H1 (cell line): ENCODE measurements around the gene NDC80. TPM values are rescaled to one million over a fixed set of nuclear protein-coding genes. Genes with fewer than 3 reads are reported as not detected.

ENCODE experiments used
- CTCF ChIA-PET: fragments of 300-600 bp; sonication (Branson Sonifier 250); formaldehyde crosslinking; loops from one replicate; lab custom pipeline; 2021; ENCODE audit not compliant: partially characterized antibody; lab: Charles Lee
- POLR2A ChIA-PET: fragments of 300-600 bp; sonication (Branson Sonifier 250); formaldehyde crosslinking; loops from one replicate; lab custom pipeline; 2021; ENCODE audit warnings: inconsistent platforms; ENCODE audit not compliant: partially characterized antibody; lab: Charles Lee
- DNase-seq, 2 experiments: peaks; one replicate each; pipeline versions ENCODE4 v3.0.0 to v3.0.0-alpha.2; 2010 to 2022; ENCODE audit warnings: low spot score in 2 of 2, low read depth in 1 of 2, mixed read lengths in 1 of 2
- FAIRE-seq: peaks from 2 replicates; lab custom pipeline; 2011; peaks lifted over from hg19 to GRCh38; lab: Jason Lieb, UNC
- H2AFZ ChIP-seq: 2 replicates; pipeline ENCODE4 v1.8.1; 2012; ENCODE audit warnings: low read length, inconsistent platforms
- H2AK5ac ChIP-seq: 2 replicates; pipeline ENCODE4 v1.6.1; 2013; ENCODE audit warnings: low read depth, low read length
- H2BK120ac ChIP-seq: replicated peaks from 2 replicates; pipeline ENCODE3; 2013; ENCODE audit warnings: low read depth, low read length, inconsistent platforms
- H2BK12ac ChIP-seq: 2 replicates; pipeline ENCODE4 v1.6.1; 2013; ENCODE audit warnings: low read depth, low read length
- H2BK15ac ChIP-seq: 2 replicates; pipeline ENCODE4 v1.6.1; 2013; ENCODE audit warnings: low read length
- H2BK20ac ChIP-seq: 2 replicates; pipeline ENCODE4 v1.6.1; 2013; ENCODE audit warnings: low read length
- H2BK5ac ChIP-seq: 2 replicates; pipeline ENCODE4 v1.6.1; 2013; ENCODE audit warnings: low read depth, low read length
- H3K14ac ChIP-seq: 2 replicates; pipeline ENCODE4 v1.6.1; 2013; ENCODE audit warnings: inconsistent platforms; ENCODE audit not compliant: insufficient read length
- H3K18ac ChIP-seq: 2 replicates; pipeline ENCODE4 v1.6.1; 2013; ENCODE audit warnings: low read length; ENCODE audit errors: extremely low read depth
- H3K23ac ChIP-seq: 2 replicates; pipeline ENCODE4 v1.6.1; 2013; ENCODE audit warnings: inconsistent platforms; ENCODE audit not compliant: insufficient read length
- H3K23me2 ChIP-seq: 2 replicates; pipeline ENCODE4 v1.6.1; 2013; ENCODE audit warnings: low read depth, low read length
- H3K27ac ChIP-seq: 2 replicates; pipeline ENCODE4 v1.6.1; 2011; ENCODE audit warnings: low read depth, low read length, inconsistent platforms
- H3K27me3 ChIP-seq, 4 experiments: replicated peaks in 1 of 4; 1 replicate in 1 of 4; 2 replicates in 3 of 4; pipeline versions ENCODE4 v1.6.1 to v1.8.1; 2011 to 2013; ENCODE audit warnings: low read length in 3 of 4, mild to moderate bottlenecking in 3 of 4, inconsistent platforms in 2 of 4, mixed read lengths in 2 of 4, moderate library complexity in 1 of 4; ENCODE audit not compliant: control insufficient read depth in 3 of 4, insufficient read depth in 3 of 4; ENCODE audit errors: extremely low read depth in 1 of 4
- H3K36me3 ChIP-seq, 4 experiments: 2 replicates each; pipeline versions ENCODE4 v1.6.1 to v1.8.1; 2011 to 2013; ENCODE audit warnings: mild to moderate bottlenecking in 4 of 4, low read length in 3 of 4, moderate library complexity in 2 of 4, control low read depth in 1 of 4, inconsistent platforms in 1 of 4; ENCODE audit not compliant: insufficient read depth in 4 of 4, control insufficient read depth in 2 of 4
- H3K4ac ChIP-seq: replicated peaks from 2 replicates; pipeline ENCODE3; 2013; ENCODE audit warnings: low read length, low read depth, mixed read lengths, inconsistent platforms; ENCODE audit not compliant: insufficient read length
- H3K4me1 ChIP-seq, 4 experiments: replicated peaks in 1 of 4; 1 replicate in 1 of 4; 2 replicates in 3 of 4; pipeline versions ENCODE4 v1.6.1 to v1.8.1; 2011 to 2013; ENCODE audit warnings: low read length in 3 of 4, inconsistent platforms in 2 of 4, mixed read lengths in 1 of 4; ENCODE audit not compliant: insufficient read depth in 4 of 4, control insufficient read depth in 3 of 4
- H3K4me2 ChIP-seq, 2 experiments: 2 replicates each; pipeline versions ENCODE4 v1.6.1 to v1.8.1; 2011 to 2013; ENCODE audit warnings: low read depth in 2 of 2, low read length in 2 of 2, control low read depth in 1 of 2, inconsistent platforms in 1 of 2, mild to moderate bottlenecking in 1 of 2; ENCODE audit not compliant: insufficient read depth in 1 of 2
- H3K4me3 ChIP-seq, 4 experiments: fragments of 200-600, 300-600 bp in 1 of 4; sonication (generic), shearing (Covaris generic), sonication (Bioruptor Twin) in 1 of 4; 2 replicates each; pipeline versions ENCODE4 v1.5.1 to v1.8.1; 2011 to 2016; ENCODE audit warnings: low read length in 4 of 4, low read depth in 3 of 4, control low read depth in 2 of 4, inconsistent platforms in 2 of 4, mild to moderate bottlenecking in 2 of 4, mixed read lengths in 1 of 4, moderate library complexity in 1 of 4; ENCODE audit not compliant: insufficient read depth in 2 of 4; ENCODE audit errors: extremely low read depth in 1 of 4
- H3K56ac ChIP-seq: replicated peaks from 2 replicates; pipeline ENCODE3; 2013; ENCODE audit warnings: low read depth, mild to moderate bottlenecking, mixed read lengths, low read length, inconsistent platforms; ENCODE audit not compliant: insufficient read length
- H3K79me1 ChIP-seq: 2 replicates; pipeline ENCODE4 v1.6.1; 2013; ENCODE audit warnings: low read depth, low read length, control low read depth
- H3K79me2 ChIP-seq, 2 experiments: 2 replicates each; pipeline versions ENCODE4 v1.6.1 to v1.8.1; 2012 to 2013; ENCODE audit warnings: low read length in 2 of 2, mild to moderate bottlenecking in 2 of 2, inconsistent platforms in 1 of 2; ENCODE audit not compliant: insufficient read depth in 2 of 2, control insufficient read depth in 1 of 2
- H3K9ac ChIP-seq, 4 experiments: replicated peaks in 1 of 4; 1 replicate in 1 of 4; 2 replicates in 3 of 4; pipeline versions ENCODE4 v1.6.1 to v1.8.1; 2011 to 2013; ENCODE audit warnings: low read depth in 3 of 4, low read length in 3 of 4, control low read depth in 2 of 4, mild to moderate bottlenecking in 2 of 4, moderate library complexity in 2 of 4, inconsistent platforms in 1 of 4; ENCODE audit errors: extremely low read depth in 1 of 4
- H3K9me3 ChIP-seq, 2 experiments: 2 replicates each; pipeline versions ENCODE4 v1.6.1 to v1.8.1; 2012 to 2013; ENCODE audit warnings: mild to moderate bottlenecking in 2 of 2, moderate library complexity in 2 of 2, control low read depth in 1 of 2, inconsistent platforms in 1 of 2, low read depth in 1 of 2, low read length in 1 of 2, mixed read lengths in 1 of 2; ENCODE audit not compliant: insufficient read depth in 2 of 2
- H4K20me1 ChIP-seq, 2 experiments: replicated peaks in 1 of 2; 2 replicates each; pipeline versions ENCODE3 to v1.8.1; 2011 to 2013; ENCODE audit warnings: inconsistent platforms in 2 of 2, low read length in 2 of 2, mild to moderate bottlenecking in 1 of 2; ENCODE audit not compliant: insufficient read depth in 2 of 2, control insufficient read depth in 1 of 2
- H4K5ac ChIP-seq: 2 replicates; pipeline ENCODE4 v1.6.1; 2013; ENCODE audit warnings: low read length, low read depth, mixed read lengths, inconsistent platforms; ENCODE audit not compliant: insufficient read length
- H4K8ac ChIP-seq: 2 replicates; pipeline ENCODE4 v1.8.0; 2013; ENCODE audit warnings: mild to moderate bottlenecking, moderate library complexity, low read length, inconsistent platforms; ENCODE audit not compliant: insufficient read depth; ENCODE audit errors: extremely low read depth
- H4K91ac ChIP-seq: replicated peaks from 2 replicates; pipeline ENCODE3; 2013; ENCODE audit warnings: low read length, mixed read lengths, inconsistent platforms; ENCODE audit not compliant: insufficient read length
- ATF3 ChIP-seq: IDR thresholded peaks from 2 replicates; pipeline ENCODE4 v1.6.1; 2011; ENCODE audit warnings: low read depth, mild to moderate bottlenecking, low read length; ENCODE audit not compliant: insufficient read depth
- BRCA1 ChIP-seq: IDR thresholded peaks from 2 replicates; pipeline ENCODE4 v1.6.1; 2012; ENCODE audit warnings: low read depth, low read length, improper control_type of control experiment
- GABPA ChIP-seq: IDR thresholded peaks from 2 replicates; pipeline ENCODE4 v1.6.1; 2011; ENCODE audit warnings: mild to moderate bottlenecking, low read length, moderate library complexity, borderline replicate concordance; ENCODE audit not compliant: insufficient read depth
- JUN ChIP-seq: IDR thresholded peaks from 2 replicates; pipeline ENCODE4 v1.6.1; 2011; ENCODE audit warnings: low read depth, mild to moderate bottlenecking, improper control_type of control experiment, low read length
- SRF ChIP-seq: IDR thresholded peaks from 2 replicates; pipeline ENCODE4 v1.6.1; 2011; ENCODE audit warnings: mild to moderate bottlenecking, low read depth, low read length, moderate library complexity
- WGBS, 2 experiments: shearing (Covaris generic) in 1 of 2; methylation state at CpG; one replicate each; pipeline versions ENCODE4 v1.1.6 to v1.1.7; 2013 to 2015; ENCODE audit warnings: low lambda C conversion rate in 2 of 2, mixed read lengths in 2 of 2, inconsistent platforms in 1 of 2, low coverage in 1 of 2, missing lambda C conversion rate in 1 of 2; ENCODE audit not compliant: insufficient replicate concordance in 2 of 2, insufficient coverage in 1 of 2, insufficient read length in 1 of 2; ENCODE audit errors: extremely low coverage in 1 of 2, missing lambda C conversion rate in 1 of 2; 5-methylcytosine and 5-hydroxymethylcytosine counted together
- polyA plus RNA-seq, 7 experiments: library from polyadenylated mRNA; depleted of rRNA in 3 of 7; stranded (reverse) in 5 of 7; unstranded in 2 of 7; fragments of >200 nt in 5 of 7; fragments of 200-250 nt in 2 of 7; gene quantifications; 1 replicate in 5 of 7; 2 replicates in 1 of 7; 4 replicates in 1 of 7; pipeline versions ENCODE4 v1.2.1 to v1.2.3, GENCODE V29; 2011 to 2013; ENCODE audit warnings: missing spikeins in 2 of 7, mixed read lengths in 2 of 7
- total RNA-seq: library from RNA; stranded (reverse); fragmentation: NEBNext Ultra II Directional; extraction: Animal tissue kit (Norgen Biotek cat#: 25700); gene quantifications from 2 replicates; pipeline ENCODE4 v1.2.1, GENCODE V29; 2021

Gene NDC80
- total and polyA plus RNA-seq, 2 of the 8 experiments (the other 6 are each of a cell fraction or from before 2014, with no cell fraction given), result 11.0 to 45.0 TPM

GRCh38 chr18:2526329-2526728 lies 45.0 kb upstream of the NDC80 start:
- WGBS, 2 experiments, result 66% methylated on average over 2 of the region's 2 CpGs; no CpG with 5 or more reads in 1 of the 2 experiments
- no peaks in the 10 kb centered on the region for H3K79me1 ChIP-seq

More at GRCh38 chr18:2526329-2526728, 45.0 kb upstream of the NDC80 start:
- Histone ChIP-seq H2AK5ac (no peak overlapping the region), H3K4me1 (no peaks in the 10 kb centered on the region), H2BK15ac (no peak overlapping the region), H3K27ac (no peak overlapping the region), H2BK5ac (no peak overlapping the region), H3K4me3 (no peak overlapping the region), H3K27me3 (no peaks in the 10 kb centered on the region)
- no peak for DNase-seq
- FAIRE-seq, result no peak
- TF ChIP-seq SRF (no peak), BRCA1 (no peak), JUN (no peak), ATF3 (no peak), GABPA (no peak)
- TF ChIP-seq, all 59 proteins: peak for 0
- Histone ChIP-seq H3K14ac (no peak overlapping the region), H4K8ac (no peak overlapping the region), H2AFZ (no peak overlapping the region), H4K91ac (no peak overlapping the region), H3K4ac (no peak overlapping the region), H3K36me3 (no peaks in the 10 kb centered on the region), H3K9ac (no peak overlapping the region), H3K79me2 (no peaks in the 10 kb centered on the region), H3K18ac (no peak overlapping the region), H4K5ac (no peak overlapping the region), H4K20me1 (no peaks in the 10 kb centered on the region), H3K4me2 (no peak overlapping the region), H3K23me2 (no peaks in the 10 kb centered on the region), H2BK20ac (no peak overlapping the region), H3K56ac (no peak overlapping the region), H3K23ac (no peak overlapping the region), H2BK120ac (no peak overlapping the region), H2BK12ac (no peak overlapping the region), H3K9me3 (no peaks in the 10 kb centered on the region)
- ChIA-PET POLR2A (no interaction called here), CTCF (interaction anchor here (0.6 to 2.5 kb wide), 4 partner anchors 15 to 477 kb away, joined by 3 to 9 read pairs (median 5); no protein-coding TSS in a partner anchor)
